ENCODE measurements around the gene SPSB3. TPM values are rescaled to one million over a fixed set of nuclear protein-coding genes. Genes with fewer than 3 reads are reported as not detected.
A peak's percentile ranks its signal among the peaks of the same experiment; 100 is the strongest.

The SPSB3 gene
- total and polyA plus RNA-seq, 2 of the 13 experiments (the other 11 are each of a cell fraction or from before 2014, with no cell fraction given) = 13.2 to 21.9 TPM

GRCh38 chr16:1781758-1782407, 488 bp downstream of the SPSB3 start (continued):
- TF ChIP-seq UBTF (CRISPR knock-in tag; IDR thresholded peaks at IDR 0.05) (peak; percentile 48; the same call in 1 of the 2 replicates), PRMT3 (CRISPR knock-in tag; IDR thresholded peaks at IDR 0.05; ENCODE audit: borderline replicate concordance, low read depth) (no peak), SP2 (CRISPR knock-in tag; IDR thresholded peaks at IDR 0.05) (no peak), ZBTB43 (CRISPR knock-in tag; conservative IDR thresholded peaks at IDR 0.05) (0 out of 2 replicates have a peak, but pooled peaks have one; percentile 17), POLR2G (IDR thresholded peaks at IDR 0.05; ENCODE audit: low read depth, low read length) (peak; percentile 46; the same call in 1 of the 2 replicates), ARID3A (IDR thresholded peaks at IDR 0.05; ENCODE audit: low read depth, low read length) (no peak), ZSCAN21 (CRISPR knock-in tag; IDR thresholded peaks at IDR 0.05; ENCODE audit: borderline replicate concordance) (0 out of 2 replicates have a peak, but pooled peaks have one; percentile 48), EED (CRISPR knock-in tag; IDR thresholded peaks at IDR 0.05) (no peak), ZNF737 (CRISPR knock-in tag; IDR thresholded peaks at IDR 0.05; ENCODE audit: borderline replicate concordance) (0 out of 2 replicates have a peak, but pooled peaks have one; percentile 27), RNF2 (conservative IDR thresholded peaks at IDR 0.05; ENCODE audit: low read depth) (0 out of 2 replicates have a peak, but pooled peaks have one; percentile 13), STAT6 (CRISPR knock-in tag; IDR thresholded peaks at IDR 0.05; ENCODE audit: borderline replicate concordance) (no peak), ZNF446 (CRISPR knock-in tag; IDR thresholded peaks at IDR 0.05) (0 out of 2 replicates have a peak, but pooled peaks have one; percentile 21), ZXDC (CRISPR knock-in tag; IDR thresholded peaks at IDR 0.05) (0 out of 2 replicates have a peak, but pooled peaks have one; percentile 27), RFXANK (CRISPR knock-in tag; IDR thresholded peaks at IDR 0.05) (no peak), IKZF1 (IDR thresholded peaks at IDR 0.05) (no peak), MAX (IDR thresholded peaks at IDR 0.05) (no peak), RBM22 (optimal IDR thresholded peaks at IDR 0.05; ENCODE audit: low read length) (peak; percentile 35), RBFOX2 (IDR thresholded peaks at IDR 0.05; ENCODE audit: low read depth, low read length) (0 out of 2 replicates have a peak, but pooled peaks have one; percentile 3)

Data from HepG2 (cell line).